ENCODE measurements around the gene POLR2C.

The POLR2C gene

GRCh38 chr16:57481421-57481820, 18.9 kb downstream of the POLR2C start:
- H3K27ac ChIP-seq (ENCODE audit: low read depth, low read length): no peak overlapping the region
- no peaks in the 10 kb centered on the region for H3K36me3 ChIP-seq (ENCODE audit: insufficient read depth, low read length)
- H3K9ac ChIP-seq (ENCODE audit: low read length): no peak overlapping the region
- no peaks in the 10 kb centered on the region for H3K9me3 ChIP-seq (ENCODE audit: low read length)
- H3K4me1 ChIP-seq (ENCODE audit: insufficient read depth, low read length): peaks cover 15% of the 10 kb centered on the region
- no peak overlapping the region for H3K4me3 ChIP-seq (ENCODE audit: low read depth in 1 of 2, low read length in 2 of 2)
- no peaks in the 10 kb centered on the region for H3K27me3 ChIP-seq (ENCODE audit: control insufficient read depth in 1 of 2, insufficient read depth in 2 of 2, low read length in 2 of 2)

DNA sequence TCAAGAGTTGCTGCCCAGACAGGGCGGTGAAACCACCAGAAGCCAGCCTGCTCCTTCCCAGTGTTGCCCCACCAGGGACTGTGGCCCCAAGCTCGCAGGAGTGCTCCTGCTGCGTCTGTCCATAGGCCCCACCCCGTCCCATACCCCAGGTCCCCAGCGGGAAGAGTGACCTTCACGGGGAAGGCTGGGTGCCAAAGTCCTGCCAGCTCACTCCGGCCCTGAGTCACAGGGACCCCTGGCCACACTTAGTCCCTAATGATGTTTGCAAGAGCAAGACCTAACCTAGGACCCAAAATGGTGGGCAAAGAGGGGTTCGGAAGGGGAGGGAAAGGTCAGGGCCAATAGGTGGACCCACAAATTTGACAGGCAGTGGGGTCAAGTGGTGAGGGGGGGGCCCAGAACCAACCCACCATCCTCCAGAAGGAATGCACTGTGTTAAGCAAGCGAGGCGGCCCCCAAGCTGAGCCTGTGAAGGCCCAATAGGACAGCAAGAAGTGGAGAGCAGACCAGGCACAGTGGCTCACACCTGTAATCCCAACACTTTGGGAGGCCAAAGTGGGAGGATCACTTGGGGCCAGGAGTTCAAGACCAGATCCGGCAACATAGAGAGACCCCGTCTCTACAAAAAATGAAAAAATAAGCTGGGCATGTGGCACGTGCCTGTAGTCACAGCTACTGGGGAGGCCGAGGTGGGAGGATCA, 20.5 kb downstream of the POLR2C start:
- H3K27me3 ChIP-seq (ENCODE audit: control insufficient read depth in 1 of 2, insufficient read depth in 2 of 2, low read length in 2 of 2): no peaks in the 10 kb centered on the region
- H3K36me3 ChIP-seq (ENCODE audit: insufficient read depth, low read length): no peaks in the 10 kb centered on the region
- no peak overlapping the region for H3K9ac ChIP-seq (ENCODE audit: low read length)
- no peaks in the 10 kb centered on the region for H3K9me3 ChIP-seq (ENCODE audit: low read length)
- H3K4me1 ChIP-seq (ENCODE audit: insufficient read depth, low read length): peaks cover 23% of the 10 kb centered on the region
- H3K27ac ChIP-seq (ENCODE audit: low read depth, low read length): no peak overlapping the region
- H3K4me3 ChIP-seq (ENCODE audit: low read depth in 1 of 2, low read length in 2 of 2): no peak overlapping the region

DNA sequence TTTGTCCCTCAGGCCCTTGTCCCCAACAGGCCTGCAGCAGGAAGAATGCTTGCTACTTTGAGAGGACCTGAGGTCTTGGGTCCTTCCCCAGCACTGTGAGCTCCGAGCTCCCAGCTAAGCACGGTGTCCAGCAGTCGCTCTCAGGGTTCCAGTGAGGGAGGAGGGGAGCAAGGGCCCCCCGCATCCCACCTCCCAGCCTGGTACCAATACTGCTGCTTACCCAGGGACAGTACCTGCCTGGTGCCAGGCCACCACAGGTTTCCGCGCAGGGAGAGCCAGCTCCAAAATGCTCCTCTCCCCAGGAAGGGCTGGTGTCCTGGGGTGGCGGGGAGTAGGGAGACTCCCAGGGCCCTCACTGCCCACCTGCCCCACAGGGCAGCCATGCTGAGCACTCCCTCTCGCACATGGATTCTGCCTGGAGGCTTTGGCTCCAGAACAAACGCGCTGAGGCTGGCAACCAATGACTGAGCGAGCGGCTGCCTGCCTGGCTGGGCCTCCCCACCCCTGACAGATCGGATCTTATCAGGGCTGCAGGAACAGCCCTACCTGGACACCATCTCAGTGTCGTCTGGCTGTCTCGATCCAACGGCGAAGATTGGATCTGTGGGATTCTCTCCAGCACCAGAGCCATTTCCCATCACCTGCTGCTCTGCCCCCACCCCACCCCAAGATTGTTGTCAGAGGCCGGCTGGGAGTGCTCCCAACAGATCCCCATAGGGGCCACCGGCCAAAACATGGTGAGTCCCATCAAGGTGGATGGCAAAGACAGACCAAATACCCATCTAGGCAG, 21.4 kb downstream of the POLR2C start:
- H3K4me1 ChIP-seq (ENCODE audit: insufficient read depth, low read length): peaks cover 23% of the 10 kb centered on the region

DNA sequence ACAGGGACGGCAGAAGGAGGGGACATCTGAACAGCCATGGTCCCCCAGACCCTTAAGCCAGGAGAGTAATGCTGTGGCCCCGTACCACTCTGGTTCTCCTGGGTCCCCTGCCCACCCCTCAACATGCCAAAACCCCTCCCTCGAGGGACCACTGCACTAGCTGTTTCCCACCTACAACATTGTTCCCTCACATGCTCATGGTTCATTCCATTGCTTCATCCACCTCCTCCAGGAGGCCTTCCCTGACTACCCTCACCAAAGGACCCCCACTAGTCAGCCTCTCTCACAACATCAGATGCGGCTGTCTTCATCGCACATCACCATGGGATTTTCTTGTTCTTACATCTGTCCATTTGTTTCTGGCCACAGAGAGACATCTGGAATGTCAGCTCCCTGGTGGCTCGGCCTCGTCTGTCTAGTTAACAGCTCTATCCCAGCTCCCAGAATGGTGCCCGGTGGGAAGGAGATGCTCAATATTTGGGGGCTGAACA, 22.1 kb downstream of the POLR2C start:
- H3K4me3 ChIP-seq (ENCODE audit: low read depth in 1 of 2, low read length in 2 of 2): no peak overlapping the region

More for the DNA sequence above, 21.4 kb downstream of the POLR2C start:
- H3K9me3 ChIP-seq (ENCODE audit: low read length): no peaks in the 10 kb centered on the region
- H3K27ac ChIP-seq (ENCODE audit: low read depth, low read length): no peak overlapping the region
- no peaks in the 10 kb centered on the region for H3K36me3 ChIP-seq (ENCODE audit: insufficient read depth, low read length)
- H3K4me3 ChIP-seq (ENCODE audit: low read depth in 1 of 2, low read length in 2 of 2): no peak overlapping the region
- H3K9ac ChIP-seq (ENCODE audit: low read length): no peak overlapping the region
- no peaks in the 10 kb centered on the region for H3K27me3 ChIP-seq (ENCODE audit: control insufficient read depth in 1 of 2, insufficient read depth in 2 of 2, low read length in 2 of 2)

DNA sequence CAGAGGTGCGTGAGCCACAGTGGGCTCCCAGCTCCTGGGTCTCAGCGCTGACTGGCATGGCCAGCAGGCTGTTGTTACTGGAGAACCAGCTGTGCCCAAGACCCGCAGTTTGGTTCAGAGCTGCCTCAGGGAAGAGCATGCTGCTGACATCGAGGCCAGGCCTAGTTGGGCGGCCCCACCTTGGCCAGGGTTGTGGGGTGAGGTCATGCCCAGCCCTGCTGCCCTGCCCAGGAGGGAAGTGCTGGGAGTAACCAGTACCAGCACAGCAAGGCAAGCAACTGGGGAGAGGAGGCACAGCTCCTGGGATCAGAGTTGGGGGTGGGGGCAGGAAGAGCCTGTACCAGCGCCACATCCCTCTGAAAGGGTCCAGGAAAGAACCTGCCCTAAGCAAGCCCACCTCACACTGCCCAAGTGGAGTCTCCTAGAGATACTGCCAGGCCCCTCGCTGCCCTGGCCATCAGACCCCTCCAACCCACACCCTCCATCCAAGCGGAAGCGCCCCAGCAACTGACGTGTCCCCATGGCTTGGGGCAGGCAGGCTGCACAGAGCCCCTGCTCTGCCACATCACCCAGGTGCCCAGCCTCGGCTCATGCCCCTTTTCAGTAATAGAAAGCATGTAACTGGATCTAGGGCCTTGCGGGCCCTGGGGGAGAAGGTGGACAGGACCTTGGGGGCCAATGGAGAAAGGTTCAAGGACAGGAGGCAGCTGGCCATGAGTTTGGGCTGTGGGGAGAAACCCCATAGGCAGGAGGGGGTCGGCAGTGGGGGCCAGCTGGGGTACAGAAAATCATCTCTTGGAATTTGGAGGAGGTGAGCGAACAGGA, 22.8 kb downstream of the POLR2C start:
- Histone ChIP-seq H3K27me3 (ENCODE audit: control insufficient read depth in 1 of 2, insufficient read depth in 2 of 2, low read length in 2 of 2) (no peaks in the 10 kb centered on the region), H3K27ac (ENCODE audit: low read depth, low read length) (peak overlapping the region; percentile 44), H3K4me1 (ENCODE audit: insufficient read depth, low read length) (peaks cover 21% of the 10 kb centered on the region), H3K4me3 (ENCODE audit: low read depth in 1 of 2, low read length in 2 of 2) (peak overlapping the region; percentile 64 to 68), H3K9me3 (ENCODE audit: low read length) (no peaks in the 10 kb centered on the region), H3K36me3 (ENCODE audit: insufficient read depth, low read length) (no peaks in the 10 kb centered on the region), H3K9ac (ENCODE audit: low read length) (peak overlapping the region; percentile 50)

More for the DNA sequence above, 22.1 kb downstream of the POLR2C start:
- H3K9me3 ChIP-seq (ENCODE audit: low read length): no peaks in the 10 kb centered on the region
- H3K27me3 ChIP-seq (ENCODE audit: control insufficient read depth in 1 of 2, insufficient read depth in 2 of 2, low read length in 2 of 2): no peaks in the 10 kb centered on the region
- peaks cover 23% of the 10 kb centered on the region for H3K4me1 ChIP-seq (ENCODE audit: insufficient read depth, low read length)
- H3K9ac ChIP-seq (ENCODE audit: low read length): no peak overlapping the region
- H3K27ac ChIP-seq (ENCODE audit: low read depth, low read length): no peak overlapping the region
- no peaks in the 10 kb centered on the region for H3K36me3 ChIP-seq (ENCODE audit: insufficient read depth, low read length)

GRCh38 chr16:57485916-57486857, 23.7 kb downstream of the POLR2C start, which contains the start of gene DOK4:
DOK4 (minus strand) TSS chr16:57486493; CDS start chr16:57479507, 6,986 bp downstream.
- peak within 1 kb of the TSS; percentile 44 for H3K27ac ChIP-seq (ENCODE audit: low read depth, low read length)
- H3K4me3 ChIP-seq (ENCODE audit: low read depth in 1 of 2, low read length in 2 of 2): peak within 1 kb of the TSS; percentile 64 to 89
- peak within 1 kb of the TSS; percentile 50 for H3K9ac ChIP-seq (ENCODE audit: low read length)
- H3K9me3 ChIP-seq (ENCODE audit: low read length): no peaks in the 10 kb centered on the region
- no peaks in the 10 kb centered on the region for H3K27me3 ChIP-seq (ENCODE audit: control insufficient read depth in 1 of 2, insufficient read depth in 2 of 2, low read length in 2 of 2)
- no peaks in the 10 kb centered on the region for H3K36me3 ChIP-seq (ENCODE audit: insufficient read depth, low read length)
- peaks cover 16% of the 10 kb centered on the region for H3K4me1 ChIP-seq (ENCODE audit: insufficient read depth, low read length)

DNA sequence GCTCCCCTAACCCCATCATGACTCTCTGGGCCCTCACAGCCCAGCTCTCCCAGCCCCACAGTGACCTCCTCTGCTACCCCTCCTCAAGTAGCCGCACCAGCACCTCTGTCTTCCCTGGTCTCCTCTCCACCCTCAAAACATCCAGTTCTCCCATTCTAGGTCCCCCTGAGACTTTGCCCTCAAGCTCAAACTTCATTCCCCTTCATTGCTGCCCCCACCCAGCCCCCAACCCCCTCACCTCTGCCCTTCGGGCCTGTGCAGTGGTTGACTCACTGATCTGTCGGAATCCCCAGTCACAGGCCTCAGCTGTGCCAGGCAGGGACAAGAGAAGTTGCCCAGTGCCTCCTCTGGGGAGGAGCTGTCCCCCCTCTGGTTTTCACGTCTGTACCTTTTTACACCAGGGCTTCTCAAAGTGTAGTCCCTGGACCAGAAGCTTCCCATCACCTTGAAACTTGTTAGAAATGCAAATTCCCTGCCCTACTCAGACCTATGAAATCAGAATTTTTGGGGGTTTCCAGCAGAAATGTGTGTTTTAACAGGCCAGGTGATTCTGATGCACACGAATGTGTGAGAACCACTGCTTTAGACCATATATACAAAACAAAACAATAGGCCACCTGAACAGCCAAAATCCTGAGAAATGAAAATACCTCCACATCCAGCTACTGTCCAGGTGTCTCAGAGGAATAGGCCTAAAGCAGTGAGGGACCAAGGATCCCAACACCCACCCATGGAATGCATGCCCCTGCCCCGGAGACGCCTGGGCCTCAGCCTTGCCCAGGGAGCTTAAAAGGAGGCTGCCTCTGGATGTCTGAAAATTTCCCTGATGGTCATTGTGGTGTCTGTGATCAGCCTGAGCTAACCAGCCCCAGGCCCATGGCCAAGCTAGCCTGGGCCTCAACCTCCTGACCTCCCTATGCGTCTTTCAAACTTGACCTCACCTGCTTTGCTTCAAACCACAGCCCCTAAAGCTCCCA, 24.7 kb downstream of the POLR2C start:
- Histone ChIP-seq H3K9me3 (ENCODE audit: low read length) (no peaks in the 10 kb centered on the region), H3K4me3 (ENCODE audit: low read depth in 1 of 2, low read length in 2 of 2) (peak overlapping the region; percentile 63 to 89), H3K36me3 (ENCODE audit: insufficient read depth, low read length) (no peaks in the 10 kb centered on the region), H3K27ac (ENCODE audit: low read depth, low read length) (no peak overlapping the region), H3K9ac (ENCODE audit: low read length) (no peak overlapping the region), H3K27me3 (ENCODE audit: control insufficient read depth in 1 of 2, insufficient read depth in 2 of 2, low read length in 2 of 2) (no peaks in the 10 kb centered on the region), H3K4me1 (ENCODE audit: insufficient read depth, low read length) (peaks cover 16% of the 10 kb centered on the region)

DNA sequence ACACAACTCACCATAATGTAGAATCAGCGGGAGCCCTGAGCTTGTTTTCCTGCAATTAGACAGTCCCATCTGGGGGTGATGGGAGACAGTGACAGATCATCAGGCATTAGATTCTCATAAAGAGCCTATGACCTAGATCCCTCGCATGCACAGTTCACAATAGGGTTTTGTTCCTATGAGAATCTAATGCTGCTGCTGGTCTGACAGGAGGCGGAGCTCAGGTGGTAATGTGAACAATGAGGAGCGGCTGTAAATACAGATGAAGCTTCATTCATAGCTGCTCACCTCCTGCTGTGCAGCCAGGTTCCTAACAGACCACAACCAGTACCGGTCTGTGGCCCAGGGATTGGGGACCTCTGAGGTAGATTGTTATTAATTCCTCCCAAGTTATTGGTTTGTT, 26.8 kb downstream of the POLR2C start:
- Histone ChIP-seq H3K4me1 (ENCODE audit: insufficient read depth, low read length) (peaks cover 16% of the 10 kb centered on the region), H3K4me3 (ENCODE audit: low read depth in 1 of 2, low read length in 2 of 2) (no peak overlapping the region), H3K27me3 (ENCODE audit: control insufficient read depth in 1 of 2, insufficient read depth in 2 of 2, low read length in 2 of 2) (no peaks in the 10 kb centered on the region), H3K9me3 (ENCODE audit: low read length) (no peaks in the 10 kb centered on the region), H3K36me3 (ENCODE audit: insufficient read depth, low read length) (no peaks in the 10 kb centered on the region), H3K9ac (ENCODE audit: low read length) (no peak overlapping the region), H3K27ac (ENCODE audit: low read depth, low read length) (no peak overlapping the region)

GRCh38 chr16:57493767-57494166, 31.3 kb downstream of the POLR2C start:
- Histone ChIP-seq H3K36me3 (ENCODE audit: insufficient read depth, low read length) (no peaks in the 10 kb centered on the region), H3K27ac (ENCODE audit: low read depth, low read length) (no peak overlapping the region), H3K9me3 (ENCODE audit: low read length) (no peaks in the 10 kb centered on the region), H3K4me1 (ENCODE audit: insufficient read depth, low read length) (no peaks in the 10 kb centered on the region), H3K4me3 (ENCODE audit: low read depth in 1 of 2, low read length in 2 of 2) (no peak overlapping the region), H3K27me3 (ENCODE audit: control insufficient read depth in 1 of 2, insufficient read depth in 2 of 2, low read length in 2 of 2) (no peaks in the 10 kb centered on the region), H3K9ac (ENCODE audit: low read length) (no peak overlapping the region)

GRCh38 chr16:57497121-57497520, 34.6 kb downstream of the POLR2C start:
- Histone ChIP-seq H3K27me3 (ENCODE audit: control insufficient read depth in 1 of 2, insufficient read depth in 2 of 2, low read length in 2 of 2) (no peaks in the 10 kb centered on the region), H3K27ac (ENCODE audit: low read depth, low read length) (no peak overlapping the region), H3K9ac (ENCODE audit: low read length) (no peak overlapping the region), H3K9me3 (ENCODE audit: low read length) (no peaks in the 10 kb centered on the region), H3K4me1 (ENCODE audit: insufficient read depth, low read length) (no peaks in the 10 kb centered on the region), H3K4me3 (ENCODE audit: low read depth in 1 of 2, low read length in 2 of 2) (no peak overlapping the region), H3K36me3 (ENCODE audit: insufficient read depth, low read length) (no peaks in the 10 kb centered on the region)

Measured in muscle layer of colon (tissue), 2 donors.